Liver (tissue), 9 donors: ENCODE results near the gene NEK8. TPM values are rescaled to one million over a fixed set of nuclear protein-coding genes. Genes with fewer than 3 reads are reported as not detected.
"Not testable (repeated sequence)": the region's sequence is repeated elsewhere in the genome, so short reads cannot be mapped to it uniquely, and the experiment has no call there.

Source experiments
- DNase-seq: peaks from one replicate; pipeline ENCODE4 v3.0.0-alpha.2; 2017; ENCODE audit warnings: low spot score
- H3K27ac ChIP-seq, 2 donors: one replicate each; pipeline ENCODE4 v1.7.0; 2013; ENCODE audit warnings: inconsistent platforms in 2 of 2, low read length in 2 of 2, control low read depth in 1 of 2, low read depth in 1 of 2, mild to moderate bottlenecking in 1 of 2
- H3K27me3 ChIP-seq, 4 donors: one replicate each; pipeline versions ENCODE4 v1.6.1 to v1.7.0; 2013; ENCODE audit warnings: low read length in 3 of 4, inconsistent platforms in 1 of 4, mild to moderate bottlenecking in 1 of 4, moderate library complexity in 1 of 4; ENCODE audit not compliant: control insufficient read depth in 4 of 4, insufficient read depth in 4 of 4
- H3K36me3 ChIP-seq, 4 donors: one replicate each; pipeline versions ENCODE4 v1.6.1 to v1.7.0; 2013; ENCODE audit warnings: low read length in 3 of 4, mild to moderate bottlenecking in 3 of 4, low read depth in 1 of 4, moderate library complexity in 1 of 4; ENCODE audit not compliant: control insufficient read depth in 4 of 4, insufficient read depth in 3 of 4
- H3K4me1 ChIP-seq, 4 donors: one replicate each; pipeline versions ENCODE4 v1.6.1 to v1.7.0; 2013; ENCODE audit warnings: low read length in 3 of 4, mild to moderate bottlenecking in 3 of 4, moderate library complexity in 1 of 4; ENCODE audit not compliant: control insufficient read depth in 4 of 4, insufficient read depth in 4 of 4
- H3K4me3 ChIP-seq, 3 donors: one replicate each; pipeline versions ENCODE4 v1.6.1 to v1.7.0; 2013; ENCODE audit warnings: low read length in 3 of 3, control low read depth in 1 of 3, low read depth in 1 of 3, mild to moderate bottlenecking in 1 of 3
- H3K9ac ChIP-seq, 2 donors: one replicate each; pipeline ENCODE4 v1.7.0; 2013; ENCODE audit warnings: low read length in 2 of 2, mild to moderate bottlenecking in 2 of 2, moderate library complexity in 2 of 2, control low read depth in 1 of 2, low read depth in 1 of 2
- H3K9me3 ChIP-seq, 4 donors: one replicate each; pipeline versions ENCODE4 v1.6.1 to v1.7.0; 2013; ENCODE audit warnings: low read length in 3 of 4; ENCODE audit not compliant: control insufficient read depth in 4 of 4
- ATF3 ChIP-seq: IDR thresholded peaks from 2 replicates; pipeline ENCODE4 v1.6.1; 2016; ENCODE audit warnings: antibody characterized with exemption
- EGR1 ChIP-seq, 2 donors: IDR thresholded peaks; 2 replicates each; pipeline ENCODE4 v1.6.1; 2016 to 2018; ENCODE audit warnings: antibody characterized with exemption in 2 of 2, low read depth in 2 of 2
- FOXA1 ChIP-seq: IDR thresholded peaks from 2 replicates; pipeline ENCODE4 v1.6.1; 2016; ENCODE audit warnings: antibody characterized with exemption
- FOXA2 ChIP-seq: IDR thresholded peaks from 2 replicates; pipeline ENCODE4 v1.6.1; 2016; ENCODE audit warnings: antibody characterized with exemption
- GABPA ChIP-seq, 2 donors: IDR thresholded peaks in 1 of 2; conservative IDR thresholded peaks in 1 of 2; 2 replicates each; pipeline ENCODE4 v1.6.1; 2016; ENCODE audit warnings: antibody characterized with exemption in 2 of 2, mild to moderate bottlenecking in 1 of 2, moderate library complexity in 1 of 2
- HNF4A ChIP-seq, 2 donors: conservative IDR thresholded peaks; 2 replicates each; pipeline ENCODE4 v1.6.1; 2016; ENCODE audit warnings: antibody characterized with exemption in 2 of 2, mild to moderate bottlenecking in 2 of 2
- MAX ChIP-seq: IDR thresholded peaks from 2 replicates; pipeline ENCODE4 v1.6.1; 2016; ENCODE audit warnings: antibody characterized with exemption
- RAD21 ChIP-seq, 2 donors: IDR thresholded peaks; 2 replicates each; pipeline ENCODE4 v1.6.1; 2016; ENCODE audit warnings: antibody characterized with exemption in 2 of 2, mild to moderate bottlenecking in 2 of 2
- RXRA ChIP-seq, 2 donors: IDR thresholded peaks; 2 replicates each; pipeline ENCODE4 v1.6.1; 2017 to 2018; ENCODE audit warnings: antibody characterized with exemption in 2 of 2, mild to moderate bottlenecking in 1 of 2
- SP1 ChIP-seq: IDR thresholded peaks from 2 replicates; pipeline ENCODE4 v1.6.1; 2018; ENCODE audit warnings: antibody characterized with exemption, mild to moderate bottlenecking
- TAF1 ChIP-seq: conservative IDR thresholded peaks from 2 replicates; pipeline ENCODE4 v1.6.1; 2016; ENCODE audit warnings: antibody characterized with exemption, mild to moderate bottlenecking
- YY1 ChIP-seq: IDR thresholded peaks from 2 replicates; pipeline ENCODE4 v1.6.1; 2016; ENCODE audit warnings: antibody characterized with exemption, mild to moderate bottlenecking
- WGBS: extraction: QIAGEN DNeasy Blood & Tissue Kit; methylation state at CpG from one replicate; pipeline ENCODE4 v1.1.7; 2013; 5-methylcytosine and 5-hydroxymethylcytosine counted together
- polyA plus RNA-seq, 2 donors: library from polyadenylated mRNA; stranded (reverse) in 1 of 2; unstranded in 1 of 2; fragments of 200-250 nt in 1 of 2; fragments of >200 nt in 1 of 2; fragmentation: Nextera tagmentation in 1 of 2; extraction: Ambion mirVana in 1 of 2; gene quantifications; one replicate each; pipeline versions ENCODE4 v1.2.1 to v1.2.3, GENCODE V29; 2013 to 2015
- total RNA-seq, 2 donors: library from RNA; depleted of rRNA; stranded (reverse); fragments of >200 nt; gene quantifications; one replicate each; pipeline ENCODE4 v1.2.3, GENCODE V29; 2014
- TF ChIP-seq, protein P1 (sequence below): IDR thresholded peaks from 2 replicates; pipeline ENCODE4 v1.6.1; 2016; ENCODE audit warnings: antibody characterized with exemption, mild to moderate bottlenecking
- TF ChIP-seq, protein P2 (sequence below): IDR thresholded peaks from 2 replicates; pipeline ENCODE4 v1.6.1; 2016; ENCODE audit warnings: antibody characterized with exemption
- donor health status: healthy.
- donor health status: healthy.
- donor health status: healthy.
- donor health status: healthy.
- donor health status: healthy.

NEK8 gene
- total and polyA plus RNA-seq, 4 donors, result 1.7 to 7.8 (median 4.5) TPM

- TF ChIP-seq, protein P1, sequence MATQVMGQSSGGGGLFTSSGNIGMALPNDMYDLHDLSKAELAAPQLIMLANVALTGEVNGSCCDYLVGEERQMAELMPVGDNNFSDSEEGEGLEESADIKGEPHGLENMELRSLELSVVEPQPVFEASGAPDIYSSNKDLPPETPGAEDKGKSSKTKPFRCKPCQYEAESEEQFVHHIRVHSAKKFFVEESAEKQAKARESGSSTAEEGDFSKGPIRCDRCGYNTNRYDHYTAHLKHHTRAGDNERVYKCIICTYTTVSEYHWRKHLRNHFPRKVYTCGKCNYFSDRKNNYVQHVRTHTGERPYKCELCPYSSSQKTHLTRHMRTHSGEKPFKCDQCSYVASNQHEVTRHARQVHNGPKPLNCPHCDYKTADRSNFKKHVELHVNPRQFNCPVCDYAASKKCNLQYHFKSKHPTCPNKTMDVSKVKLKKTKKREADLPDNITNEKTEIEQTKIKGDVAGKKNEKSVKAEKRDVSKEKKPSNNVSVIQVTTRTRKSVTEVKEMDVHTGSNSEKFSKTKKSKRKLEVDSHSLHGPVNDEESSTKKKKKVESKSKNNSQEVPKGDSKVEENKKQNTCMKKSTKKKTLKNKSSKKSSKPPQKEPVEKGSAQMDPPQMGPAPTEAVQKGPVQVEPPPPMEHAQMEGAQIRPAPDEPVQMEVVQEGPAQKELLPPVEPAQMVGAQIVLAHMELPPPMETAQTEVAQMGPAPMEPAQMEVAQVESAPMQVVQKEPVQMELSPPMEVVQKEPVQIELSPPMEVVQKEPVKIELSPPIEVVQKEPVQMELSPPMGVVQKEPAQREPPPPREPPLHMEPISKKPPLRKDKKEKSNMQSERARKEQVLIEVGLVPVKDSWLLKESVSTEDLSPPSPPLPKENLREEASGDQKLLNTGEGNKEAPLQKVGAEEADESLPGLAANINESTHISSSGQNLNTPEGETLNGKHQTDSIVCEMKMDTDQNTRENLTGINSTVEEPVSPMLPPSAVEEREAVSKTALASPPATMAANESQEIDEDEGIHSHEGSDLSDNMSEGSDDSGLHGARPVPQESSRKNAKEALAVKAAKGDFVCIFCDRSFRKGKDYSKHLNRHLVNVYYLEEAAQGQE, result no peak
- TF ChIP-seq EGR1 (IDR thresholded peaks at IDR 0.05; ENCODE audit: low read depth in 2 of 2), result no peak
- TF ChIP-seq MAX, result no peak
- TF ChIP-seq FOXA1, result no peak
- TF ChIP-seq ATF3, result no peak
Measured at GRCh38 chr17:28774206-28774605, 45.6 kb downstream of the NEK8 start (continued).

DNA sequence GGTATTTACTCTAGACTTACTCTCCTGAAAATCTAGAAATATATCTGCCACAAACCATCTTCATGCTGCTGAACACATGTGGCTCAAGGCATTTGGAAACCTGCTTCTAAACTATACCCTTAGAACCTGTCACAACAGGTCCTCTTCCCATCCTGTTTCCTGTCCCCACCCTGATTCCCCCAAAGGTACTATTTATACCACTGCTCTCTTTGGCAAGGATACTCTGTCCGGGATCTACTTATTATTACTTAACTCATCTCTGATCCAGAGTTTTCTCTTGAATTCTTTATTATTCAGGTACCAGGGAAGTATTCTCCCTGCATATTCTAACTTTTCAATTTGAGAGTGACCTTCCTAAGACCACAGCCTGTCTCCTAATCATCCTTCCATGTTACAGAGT, 48.6 kb downstream of the NEK8 start:
- Histone ChIP-seq H3K9ac (no peak overlapping the region), H3K36me3 (peaks cover 0 to 3% (median 0%) of the 10 kb centered on the region in 4 donors), H3K4me3 (no peak overlapping the region), H3K27me3 (no peaks in the 10 kb centered on the region), H3K9me3 (no peaks in the 10 kb centered on the region), H3K27ac (no peak overlapping the region), H3K4me1 (peaks cover 1 to 10% (median 3%) of the 10 kb centered on the region in 4 donors)
- 65% methylated on average over 1 of the region's 1 CpG for WGBS
- DNase-seq, result no peak
- no peak for TF ChIP-seq ATF3
- TF ChIP-seq FOXA1, result no peak

DNA sequence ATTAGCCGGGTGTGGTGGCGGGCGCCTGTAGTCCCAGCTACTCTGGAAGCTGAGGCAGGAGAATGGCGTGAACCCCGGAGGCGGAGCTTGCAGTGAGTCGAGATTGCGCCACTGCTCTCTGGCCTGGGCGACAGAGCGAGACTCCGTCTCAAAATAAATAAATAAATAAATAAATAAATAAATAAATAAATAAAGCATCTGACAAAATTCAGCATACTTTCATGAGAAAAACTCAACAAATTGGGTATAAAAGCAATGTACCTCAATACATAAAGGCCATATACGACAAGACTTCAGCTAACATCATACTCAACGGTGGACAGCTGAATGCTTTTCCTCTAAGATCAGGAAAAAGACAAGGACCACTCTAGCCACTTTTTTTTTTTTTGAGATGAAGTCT, 51.0 kb downstream of the NEK8 start:
- not testable (repeated sequence) for H3K27me3 ChIP-seq, H3K36me3 ChIP-seq, H3K9ac ChIP-seq, DNase-seq, H3K4me3 ChIP-seq, H3K27ac ChIP-seq, H3K9me3 ChIP-seq, H3K4me1 ChIP-seq
- 96% methylated on average over 13 of the region's 13 CpGs for WGBS

DNA sequence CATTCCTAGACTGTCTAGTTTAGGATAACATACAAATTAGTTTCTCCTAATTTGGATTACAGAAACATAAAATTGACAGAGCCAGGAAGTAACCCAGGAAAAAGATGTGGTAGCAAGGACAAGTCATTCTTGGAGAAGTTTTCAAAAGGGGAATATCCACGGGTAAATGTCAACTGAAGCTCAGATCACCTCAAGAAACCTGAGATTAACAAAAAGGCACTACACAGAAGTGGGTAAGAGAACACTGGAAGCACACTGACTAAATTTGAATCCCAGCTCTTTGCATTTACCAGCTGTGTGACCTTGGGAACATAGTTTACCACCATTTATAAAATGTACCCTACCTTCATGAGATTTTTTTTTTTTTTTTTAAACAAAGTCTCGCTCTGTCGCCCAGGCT, 54.6 kb downstream of the NEK8 start:
- Histone ChIP-seq H3K9ac (no peak overlapping the region), H3K36me3 (peaks cover 0 to 3% (median under 1%) of the 10 kb centered on the region in 4 donors), H3K27ac (no peak overlapping the region), H3K4me1 (peaks cover 0 to 2% (median 0%) of the 10 kb centered on the region in 4 donors), H3K9me3 (no peaks in the 10 kb centered on the region), H3K27me3 (no peaks in the 10 kb centered on the region), H3K4me3 (no peak overlapping the region)
- 88% methylated on average over 3 of the region's 3 CpGs for WGBS
- DNase-seq, result no peak
- TF ChIP-seq FOXA1 (no peak), GABPA (IDR thresholded peaks at IDR 0.05 in 1 of 2, conservative IDR thresholded peaks at IDR 0.05 in 1 of 2) (no peak), RAD21 (IDR thresholded peaks at IDR 0.05) (no peak), YY1 (no peak), FOXA2 (no peak), TAF1 (no peak), RXRA (IDR thresholded peaks at IDR 0.05) (no peak), HNF4A (conservative IDR thresholded peaks at IDR 0.05) (no peak), MAX (no peak), SP1 (no peak), ATF3 (no peak)
- TF ChIP-seq, protein P2, sequence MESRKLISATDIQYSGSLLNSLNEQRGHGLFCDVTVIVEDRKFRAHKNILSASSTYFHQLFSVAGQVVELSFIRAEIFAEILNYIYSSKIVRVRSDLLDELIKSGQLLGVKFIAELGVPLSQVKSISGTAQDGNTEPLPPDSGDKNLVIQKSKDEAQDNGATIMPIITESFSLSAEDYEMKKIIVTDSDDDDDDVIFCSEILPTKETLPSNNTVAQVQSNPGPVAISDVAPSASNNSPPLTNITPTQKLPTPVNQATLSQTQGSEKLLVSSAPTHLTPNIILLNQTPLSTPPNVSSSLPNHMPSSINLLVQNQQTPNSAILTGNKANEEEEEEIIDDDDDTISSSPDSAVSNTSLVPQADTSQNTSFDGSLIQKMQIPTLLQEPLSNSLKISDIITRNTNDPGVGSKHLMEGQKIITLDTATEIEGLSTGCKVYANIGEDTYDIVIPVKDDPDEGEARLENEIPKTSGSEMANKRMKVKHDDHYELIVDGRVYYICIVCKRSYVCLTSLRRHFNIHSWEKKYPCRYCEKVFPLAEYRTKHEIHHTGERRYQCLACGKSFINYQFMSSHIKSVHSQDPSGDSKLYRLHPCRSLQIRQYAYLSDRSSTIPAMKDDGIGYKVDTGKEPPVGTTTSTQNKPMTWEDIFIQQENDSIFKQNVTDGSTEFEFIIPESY, result no peak
- TF ChIP-seq, protein P1, result no peak
